GM12891 (cell line): ENCODE data around the gene TENT4B.

Experiments used
- DNase-seq: peaks from one replicate; pipeline ENCODE4 v3.0.0; 2011; ENCODE audit warnings: low spot score; ENCODE audit not compliant: insufficient read length
- FAIRE-seq: peaks from 2 replicates; lab custom pipeline; 2011; peaks lifted over from hg19 to GRCh38; lab: Jason Lieb, UNC
- PAX5 ChIP-seq: IDR thresholded peaks from 2 replicates; pipeline ENCODE4 v1.6.1; 2011; ENCODE audit warnings: low read length, moderate library complexity, mild to moderate bottlenecking; ENCODE audit not compliant: insufficient read depth, severe bottlenecking
- POLR2A ChIP-seq: IDR thresholded peaks from 2 replicates; pipeline ENCODE4 v1.6.1; 2011; ENCODE audit warnings: low read depth, low read length, control low read depth
- POLR2AphosphoS5 ChIP-seq: IDR thresholded peaks from 2 replicates; pipeline ENCODE4 v1.6.1; 2011; ENCODE audit warnings: low read depth, low read length, control low read depth
- POU2F2 ChIP-seq: IDR thresholded peaks from 2 replicates; pipeline ENCODE4 v1.6.1; 2011; ENCODE audit warnings: low read depth, mild to moderate bottlenecking, control low read depth, low read length, moderate library complexity
- SPI1 ChIP-seq: IDR thresholded peaks from 2 replicates; pipeline ENCODE4 v1.6.1; 2011; ENCODE audit warnings: low read depth, low read length, control low read depth
- TAF1 ChIP-seq: IDR thresholded peaks from 2 replicates; pipeline ENCODE4 v1.6.1; 2011; ENCODE audit warnings: low read depth, low read length, control low read depth

The TENT4B gene

GRCh38 chr16:50274326-50275097, 121.4 kb downstream of the TENT4B start:
- FAIRE-seq (no peak), DNase-seq (peak; percentile 82)
- TF ChIP-seq TAF1 (no peak), POU2F2 (no peak), POLR2AphosphoS5 (peak; percentile 80), POLR2A (peak; percentile 71; the same call in 1 of the 2 replicates), PAX5 (no peak), SPI1 (0 out of 2 replicates have a peak, but pooled peaks have one; percentile 8)

- TF ChIP-seq PAX5 (no peak), POU2F2 (no peak; the same call in 1 of the 2 replicates), SPI1 (no peak), POLR2A (no peak), TAF1 (no peak), POLR2AphosphoS5 (no peak)
- DNase-seq (no peak), FAIRE-seq (no peak)
Measured at GRCh38 chr16:50275098-50275415, 122.0 kb downstream of the TENT4B start.

- DNase-seq = no peak
- peak; percentile 43 for FAIRE-seq
Measured at GRCh38 chr16:50275428-50276325, 122.6 kb downstream of the TENT4B start.

GRCh38 chr16:50276326-50276640, 123.2 kb downstream of the TENT4B start:
- FAIRE-seq (no peak), DNase-seq (no peak)
- no peak for TF ChIP-seq PAX5
- TF ChIP-seq SPI1 = no peak
- TF ChIP-seq POU2F2 = no peak
- no peak for TF ChIP-seq TAF1
- no peak for TF ChIP-seq POLR2A

More at GRCh38 chr16:50275428-50276325, 122.6 kb downstream of the TENT4B start:
- TF ChIP-seq SPI1 (no peak), POU2F2 (no peak), TAF1 (no peak), POLR2AphosphoS5 (no peak), PAX5 (no peak)

GRCh38 chr16:50276801-50277555, 123.9 kb downstream of the TENT4B start:
- no peak for FAIRE-seq
- DNase-seq = no peak
- TF ChIP-seq POU2F2 (no peak), SPI1 (peak; percentile 89)

- DNase-seq (no peak), FAIRE-seq (no peak)
- TF ChIP-seq TAF1 (no peak), POLR2A (no peak), SPI1 (no peak), POU2F2 (no peak), PAX5 (no peak), POLR2AphosphoS5 (no peak)
Measured at GRCh38 chr16:50278251-50278650, 125.1 kb downstream of the TENT4B start.

GRCh38 chr16:50279504-50279865, 126.4 kb downstream of the TENT4B start:
- DNase-seq (no peak), FAIRE-seq (no peak)
- TF ChIP-seq POLR2AphosphoS5 (no peak), TAF1 (no peak), PAX5 (no peak), POLR2A (no peak), POU2F2 (no peak), SPI1 (no peak)

- TF ChIP-seq TAF1 = no peak
- TF ChIP-seq SPI1 = no peak
- TF ChIP-seq POU2F2 = no peak
- TF ChIP-seq POLR2AphosphoS5 = no peak
- no peak for TF ChIP-seq POLR2A
- no peak for TF ChIP-seq PAX5
- no peak for FAIRE-seq
- no peak for DNase-seq
Measured at GRCh38 chr16:50280932-50281331, 127.8 kb downstream of the TENT4B start.
